Stimulated activated CD4-positive, alpha-beta T cell treated with anti-CD3 and anti-CD28 coated beads, Interleukin-1b, Interleukin-23, amount 100 ng/mL, for 24 hours (primary cell): ENCODE results near the gene DAZAP1.

Experiments
- DNase-seq, 4 experiments: peaks; one replicate each; pipeline ENCODE4 v3.0.0-alpha.2; 2020; ENCODE audit warnings: low read depth in 4 of 4, low spot score in 1 of 4

The DAZAP1 gene

GRCh38 chr19:1393841-1394240 is 13.5 kb upstream of the DAZAP1 start:
- no peak for DNase-seq

GRCh38 chr19:1394252-1395193 is 12.9 kb upstream of the DAZAP1 start:
- DNase-seq, result no peak

GRCh38 chr19:1395194-1396018 is 12.0 kb upstream of the DAZAP1 start:
- DNase-seq, result no peak

GRCh38 chr19:1396019-1396767 is 11.2 kb upstream of the DAZAP1 start:
- no peak for DNase-seq

- DNase-seq, result no peak
Measured at GRCh38 chr19:1396768-1397679, 10.4 kb upstream of the DAZAP1 start.

GRCh38 chr19:1397838-1398237 is 9.5 kb upstream of the DAZAP1 start:
- no peak for DNase-seq

- no peak for DNase-seq
Measured at GRCh38 chr19:1399079-1399478, 8.3 kb upstream of the DAZAP1 start.

GRCh38 chr19:1399745-1400144 is 7.6 kb upstream of the DAZAP1 start:
- no peak for DNase-seq

GRCh38 chr19:1400281-1401137 is 6.9 kb upstream of the DAZAP1 start:
- DNase-seq, result no peak

- peak in 3 of 4 experiments; percentile 28 to 46 (median 39) for DNase-seq
Measured at GRCh38 chr19:1401138-1401888, 6.1 kb upstream of the DAZAP1 start, which contains the start of gene GAMT. Gene GAMT (minus strand): TSS chr19:1401542. CDS start chr19:1401476, 66 bp downstream.

GRCh38 chr19:1401889-1402217 is 5.5 kb upstream of the DAZAP1 start:
- DNase-seq, result no peak

GRCh38 chr19:1402411-1403070 is 4.8 kb upstream of the DAZAP1 start:
- DNase-seq, result no peak

GRCh38 chr19:1406774-1407527 is 435 bp upstream of the DAZAP1 start:
- peak; percentile 92 to 98 (median 97) for DNase-seq

- peak in 2 of 4 experiments; percentile 21 to 37 for DNase-seq
Measured at GRCh38 chr19:1408300-1409203, 1.2 kb downstream of the DAZAP1 start.

- no peak for DNase-seq
Measured at GRCh38 chr19:1409204-1410005, 2.0 kb downstream of the DAZAP1 start.
